ENCODE data around the gene ROPN1L. TPM values are rescaled to one million over a fixed set of nuclear protein-coding genes. Genes with fewer than 3 reads are reported as not detected.
A peak's percentile ranks its signal among the peaks of the same experiment; 100 is the strongest.

The ROPN1L gene
- polyA plus RNA-seq, 1 experiment, result 0.54 TPM

GRCh38 chr5:10438301-10438700, 3.4 kb upstream of the ROPN1L start:
- ChIA-PET POLR2A (no interaction called here), CTCF (interaction anchor here (1.6 kb wide), 1 partner anchor 154 kb away, joined by 5 read pairs; no protein-coding TSS in a partner anchor)
- TF ChIP-seq CTCF (IDR thresholded peaks at IDR 0.05; ENCODE audit: insufficient read depth, low read depth, low read length), result no peak
- Histone ChIP-seq H3K4me3 (ENCODE audit: low read depth, low read length) (no peak overlapping the region), H3K36me3 (ENCODE audit: control insufficient read depth, insufficient read depth, low read length) (peaks cover 8% of the 10 kb centered on the region), H3K27me3 (ENCODE audit: control insufficient read depth, insufficient read depth, low read length) (no peaks in the 10 kb centered on the region)
- DNase-seq (ENCODE audit: low read depth), result no peak

GRCh38 chr5:10439692-10440091, 2.0 kb upstream of the ROPN1L start:
- TF ChIP-seq CTCF (IDR thresholded peaks at IDR 0.05; ENCODE audit: insufficient read depth, low read depth, low read length), result no peak
- ChIA-PET POLR2A (interaction anchor here (0.8 kb wide), 1 partner anchor 25 kb away, joined by 3 read pairs; no protein-coding TSS in a partner anchor), CTCF (interaction anchor here (1.6 to 3.7 kb wide), 2 partner anchors 156 to 189 kb away, joined by 5 to 16 read pairs; no protein-coding TSS in a partner anchor)
- no peaks in the 10 kb centered on the region for H3K27me3 ChIP-seq (ENCODE audit: control insufficient read depth, insufficient read depth, low read length)
- DNase-seq (ENCODE audit: low read depth), result no peak
- no peak overlapping the region for H3K4me3 ChIP-seq (ENCODE audit: low read depth, low read length)
- peaks cover 5% of the 10 kb centered on the region for H3K36me3 ChIP-seq (ENCODE audit: control insufficient read depth, insufficient read depth, low read length)

GRCh38 chr5:10440367-10440990, 1.2 kb upstream of the ROPN1L start:
- TF ChIP-seq CTCF (IDR thresholded peaks at IDR 0.05; ENCODE audit: insufficient read depth, low read depth, low read length), result no peak
- ChIA-PET POLR2A (no interaction called here), CTCF (interaction anchor here (1.4 to 4.5 kb wide), 3 partner anchors 12 to 188 kb away, joined by 3 to 38 read pairs (median 16); no protein-coding TSS in a partner anchor)
- Histone ChIP-seq H3K4me3 (ENCODE audit: low read depth, low read length) (no peak overlapping the region), H3K36me3 (ENCODE audit: control insufficient read depth, insufficient read depth, low read length) (peaks cover 5% of the 10 kb centered on the region), H3K27me3 (ENCODE audit: control insufficient read depth, insufficient read depth, low read length) (no peaks in the 10 kb centered on the region)
- no peak for DNase-seq (ENCODE audit: low read depth)

- no peaks in the 10 kb centered on the region for H3K27me3 ChIP-seq (ENCODE audit: control insufficient read depth, insufficient read depth, low read length)
- no peak for DNase-seq (ENCODE audit: low read depth)
- no peak for TF ChIP-seq CTCF (IDR thresholded peaks at IDR 0.05; ENCODE audit: insufficient read depth, low read depth, low read length)
- peak overlapping the region; percentile 51 for H3K4me3 ChIP-seq (ENCODE audit: low read depth, low read length)
- H3K36me3 ChIP-seq (ENCODE audit: control insufficient read depth, insufficient read depth, low read length), result peaks cover 5% of the 10 kb centered on the region
- CTCF ChIA-PET, result interaction anchor here (3.7 to 4.5 kb wide), 2 partner anchors 11 to 187 kb away, joined by 16 to 38 read pairs; no protein-coding TSS in a partner anchor
- POLR2A ChIA-PET, result no interaction called here
Observed at GRCh38 chr5:10441992-10442435, 335 bp downstream of the ROPN1L start.

- Histone ChIP-seq H3K27me3 (ENCODE audit: control insufficient read depth, insufficient read depth, low read length) (no peaks in the 10 kb centered on the region), H3K4me3 (ENCODE audit: low read depth, low read length) (no peak overlapping the region), H3K36me3 (ENCODE audit: control insufficient read depth, insufficient read depth, low read length) (peaks cover 5% of the 10 kb centered on the region)
- POLR2A ChIA-PET, result interaction anchor here (0.6 kb wide), 1 partner anchor 675 kb away, joined by 4 read pairs; no protein-coding TSS in a partner anchor
- no peak for TF ChIP-seq CTCF (IDR thresholded peaks at IDR 0.05; ENCODE audit: insufficient read depth, low read depth, low read length)
- DNase-seq (ENCODE audit: low read depth), result no peak
- CTCF ChIA-PET, result interaction anchor here (3.7 to 4.5 kb wide), 2 partner anchors 10 to 186 kb away, joined by 16 to 38 read pairs; no protein-coding TSS in a partner anchor
Observed at GRCh38 chr5:10442576-10442975, 897 bp downstream of the ROPN1L start.

All from BJ (cell line).